Fibroblast of skin of right quadriceps (primary cell): ENCODE measurements around the gene CCDC183.
"Not testable (repeated sequence)": the region's sequence is repeated elsewhere in the genome, so short reads cannot be mapped to it uniquely, and the experiment has no call there.

Experiments
- DNase-seq: peaks from one replicate; pipeline ENCODE4 v3.0.0-alpha.2; 2013

Gene CCDC183

GRCh38 chr9:136803009-136803550, 6.9 kb downstream of the CCDC183 start:
- DNase-seq, result not testable (repeated sequence)

GRCh38 chr9:136803551-136804508, 7.7 kb downstream of the CCDC183 start:
- no peak for DNase-seq

GRCh38 chr9:136804509-136805206, 8.5 kb downstream of the CCDC183 start:
- no peak for DNase-seq

GRCh38 chr9:136805207-136805740, 9.1 kb downstream of the CCDC183 start:
- no peak for DNase-seq

- DNase-seq, result no peak
Observed at GRCh38 chr9:136806067-136806466, 9.9 kb downstream of the CCDC183 start.

- no peak for DNase-seq
Observed at GRCh38 chr9:136806631-136807201, 10.6 kb downstream of the CCDC183 start.

- peak; percentile 69 for DNase-seq
Observed at GRCh38 chr9:136807281-136808074, 11.3 kb downstream of the CCDC183 start, which contains the start of gene RABL6. RABL6 (plus strand) TSS chr9:136807948; CDS start chr9:136808197, 249 bp downstream.

GRCh38 chr9:136808075-136808805, 12.1 kb downstream of the CCDC183 start:
- no peak for DNase-seq

GRCh38 chr9:136808806-136809158, 12.6 kb downstream of the CCDC183 start:
- DNase-seq, result peak; percentile 15

GRCh38 chr9:136814725-136815421, 18.7 kb downstream of the CCDC183 start:
- DNase-seq, result no peak

GRCh38 chr9:136815422-136815782, 19.3 kb downstream of the CCDC183 start:
- DNase-seq, result no peak

- peak; percentile 24 for DNase-seq
Observed at GRCh38 chr9:136820971-136821825, 25.1 kb downstream of the CCDC183 start.

- no peak for DNase-seq
Observed at GRCh38 chr9:136821826-136822544, 25.8 kb downstream of the CCDC183 start.

- no peak for DNase-seq
Observed at GRCh38 chr9:136823136-136824046, 27.3 kb downstream of the CCDC183 start.

- no peak for DNase-seq
Observed at GRCh38 chr9:136824496-136825225, 28.5 kb downstream of the CCDC183 start.

GRCh38 chr9:136825295-136826187, 29.4 kb downstream of the CCDC183 start:
- no peak for DNase-seq
